Measurements from ENCODE around the gene ACER2.

ACER2 gene

DNA sequence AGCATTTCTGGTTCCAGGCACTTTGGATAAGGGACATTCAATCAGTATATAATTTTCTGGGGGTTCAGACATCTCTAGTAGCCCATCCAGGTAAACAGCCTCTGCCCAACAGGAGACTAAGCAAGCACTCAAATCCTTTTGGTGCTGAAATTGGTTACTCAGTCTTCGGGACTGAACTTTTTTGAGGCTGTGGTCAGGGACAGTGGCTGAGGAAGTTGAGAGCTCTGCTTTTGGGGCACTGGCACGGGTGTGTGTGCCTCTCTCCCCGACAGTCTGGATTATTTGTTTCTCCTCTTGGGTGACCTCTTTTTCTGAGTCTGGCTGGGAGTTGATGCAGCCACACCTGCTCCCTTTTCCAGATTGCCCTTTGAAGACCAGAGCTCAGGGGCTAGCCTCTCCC is 47.6 kb downstream of the ACER2 start:
- H3K36me3 ChIP-seq (replicated peaks in 1 of 2; ENCODE audit: control insufficient read depth in 2 of 2, insufficient read depth in 2 of 2, low read length in 2 of 2): peaks cover 2 to 9% of the 10 kb centered on the region in 2 donors
- no peaks in the 10 kb centered on the region for H3K9me3 ChIP-seq (replicated peaks in 1 of 2; ENCODE audit: control insufficient read depth in 2 of 2, insufficient read depth in 1 of 2, low read depth in 1 of 2, low read length in 2 of 2)
- H3K27me3 ChIP-seq (ENCODE audit: control insufficient read depth in 3 of 3, insufficient read depth in 3 of 3, low read depth in 1 of 3, low read length in 3 of 3): peaks cover 0 to 4% (median 0%) of the 10 kb centered on the region in 3 experiments
- peaks cover 0 to 2% of the 10 kb centered on the region in 2 donors for H3K4me1 ChIP-seq (ENCODE audit: control insufficient read depth in 2 of 2, insufficient read depth in 1 of 2, low read depth in 1 of 2, low read length in 2 of 2)
- no peak overlapping the region for H3K27ac ChIP-seq (replicated peaks; ENCODE audit: low read length)
- H3K79me1 ChIP-seq (ENCODE audit: low read depth, low read length): no peaks in the 10 kb centered on the region
- H3K4me2 ChIP-seq (ENCODE audit: insufficient read depth, low read length, poor library complexity, severe bottlenecking): no peak overlapping the region
- H2BK15ac ChIP-seq (ENCODE audit: low read length): no peak overlapping the region
- no peak overlapping the region for H3K4me3 ChIP-seq (ENCODE audit: low read length in 2 of 2)
- no peak overlapping the region for H2BK5ac ChIP-seq (ENCODE audit: low read length)
- no peak overlapping the region for H4K8ac ChIP-seq (ENCODE audit: low read depth, low read length)
- H2AK5ac ChIP-seq (ENCODE audit: low read depth, low read length): no peak overlapping the region
- no peak overlapping the region for H3K23ac ChIP-seq (ENCODE audit: low read depth, low read length, poor library complexity)
- no peak overlapping the region for H3K18ac ChIP-seq (ENCODE audit: low read length)
- H2BK120ac ChIP-seq (ENCODE audit: low read depth, low read length): no peak overlapping the region
- DNase-seq (ENCODE audit: low spot score): no peak
- H3K9ac ChIP-seq (ENCODE audit: low read depth, low read length, poor library complexity): no peak overlapping the region
- no CpG with 5 or more reads among the region's 3 CpGs for WGBS, 2 donors (ENCODE audit: extremely low coverage in 2 of 2, insufficient read length in 2 of 2, insufficient replicate concordance in 1 of 2)
- no peak overlapping the region for H3K14ac ChIP-seq (ENCODE audit: low read length)
- peak overlapping the region; percentile 87 for H2AFZ ChIP-seq (ENCODE audit: low read length)
- no peak overlapping the region for H2BK12ac ChIP-seq (ENCODE audit: low read length)
- no peak overlapping the region for H3K4ac ChIP-seq (ENCODE audit: low read length)
- H4K91ac ChIP-seq (ENCODE audit: low read depth, low read length, poor library complexity): no peak overlapping the region

- Histone ChIP-seq H4K8ac (ENCODE audit: low read depth, low read length) (no peak overlapping the region), H3K4me1 (ENCODE audit: control insufficient read depth in 2 of 2, insufficient read depth in 1 of 2, low read depth in 1 of 2, low read length in 2 of 2) (peaks cover 0 to 2% of the 10 kb centered on the region in 2 donors), H3K4me2 (ENCODE audit: insufficient read depth, low read length, poor library complexity, severe bottlenecking) (no peak overlapping the region), H3K14ac (ENCODE audit: low read length) (no peak overlapping the region), H2BK12ac (ENCODE audit: low read length) (no peak overlapping the region), H2AFZ (ENCODE audit: low read length) (peak overlapping the region; percentile 87), H3K79me1 (ENCODE audit: low read depth, low read length) (no peaks in the 10 kb centered on the region), H3K36me3 (replicated peaks in 1 of 2; ENCODE audit: control insufficient read depth in 2 of 2, insufficient read depth in 2 of 2, low read length in 2 of 2) (peaks cover 0 to 2% of the 10 kb centered on the region in 2 donors), H3K4me3 (ENCODE audit: low read length in 2 of 2) (no peak overlapping the region), H4K91ac (ENCODE audit: low read depth, low read length, poor library complexity) (no peak overlapping the region), H3K18ac (ENCODE audit: low read length) (no peak overlapping the region), H2BK15ac (ENCODE audit: low read length) (no peak overlapping the region), H3K9me3 (replicated peaks in 1 of 2; ENCODE audit: control insufficient read depth in 2 of 2, insufficient read depth in 1 of 2, low read depth in 1 of 2, low read length in 2 of 2) (no peaks in the 10 kb centered on the region), H3K23ac (ENCODE audit: low read depth, low read length, poor library complexity) (no peak overlapping the region), H2BK5ac (ENCODE audit: low read length) (no peak overlapping the region), H2BK120ac (ENCODE audit: low read depth, low read length) (no peak overlapping the region), H2AK5ac (ENCODE audit: low read depth, low read length) (no peak overlapping the region), H3K4ac (ENCODE audit: low read length) (no peak overlapping the region), H3K9ac (ENCODE audit: low read depth, low read length, poor library complexity) (no peak overlapping the region), H3K27ac (replicated peaks; ENCODE audit: low read length) (no peak overlapping the region), H3K27me3 (ENCODE audit: control insufficient read depth in 3 of 3, insufficient read depth in 3 of 3, low read depth in 1 of 3, low read length in 3 of 3) (peaks cover 0 to 6% (median 0%) of the 10 kb centered on the region in 3 experiments)
- no CpG with 5 or more reads among the region's 12 CpGs for WGBS, 2 donors (ENCODE audit: extremely low coverage in 2 of 2, insufficient read length in 2 of 2, insufficient replicate concordance in 1 of 2)
- DNase-seq (ENCODE audit: low spot score): peak; percentile 76
These were observed 48.3 kb downstream of the ACER2 start for GRCh38 chr9:19456996-19457692.

GRCh38 chr9:19457693-19458009 is 48.8 kb downstream of the ACER2 start:
- no CpG with 5 or more reads among the region's 5 CpGs for WGBS, 2 donors (ENCODE audit: extremely low coverage in 2 of 2, insufficient read length in 2 of 2, insufficient replicate concordance in 1 of 2)
- DNase-seq (ENCODE audit: low spot score): no peak
- H3K23ac ChIP-seq (ENCODE audit: low read depth, low read length, poor library complexity): no peak overlapping the region
- H3K9ac ChIP-seq (ENCODE audit: low read depth, low read length, poor library complexity): no peak overlapping the region
- H2BK5ac ChIP-seq (ENCODE audit: low read length): no peak overlapping the region
- H2BK120ac ChIP-seq (ENCODE audit: low read depth, low read length): no peak overlapping the region
- H3K4ac ChIP-seq (ENCODE audit: low read length): no peak overlapping the region
- H3K36me3 ChIP-seq (replicated peaks in 1 of 2; ENCODE audit: control insufficient read depth in 2 of 2, insufficient read depth in 2 of 2, low read length in 2 of 2): no peaks in the 10 kb centered on the region
- no peaks in the 10 kb centered on the region for H3K9me3 ChIP-seq (replicated peaks in 1 of 2; ENCODE audit: control insufficient read depth in 2 of 2, insufficient read depth in 1 of 2, low read depth in 1 of 2, low read length in 2 of 2)
- H3K79me1 ChIP-seq (ENCODE audit: low read depth, low read length): no peaks in the 10 kb centered on the region
- H3K27me3 ChIP-seq (ENCODE audit: control insufficient read depth in 3 of 3, insufficient read depth in 3 of 3, low read depth in 1 of 3, low read length in 3 of 3): peaks cover 0 to 6% (median 0%) of the 10 kb centered on the region in 3 experiments
- peaks cover 0 to 2% of the 10 kb centered on the region in 2 donors for H3K4me1 ChIP-seq (ENCODE audit: control insufficient read depth in 2 of 2, insufficient read depth in 1 of 2, low read depth in 1 of 2, low read length in 2 of 2)
- H3K4me3 ChIP-seq (ENCODE audit: low read length in 2 of 2): no peak overlapping the region
- H2BK12ac ChIP-seq (ENCODE audit: low read length): no peak overlapping the region
- H4K91ac ChIP-seq (ENCODE audit: low read depth, low read length, poor library complexity): no peak overlapping the region
- H3K27ac ChIP-seq (replicated peaks; ENCODE audit: low read length): no peak overlapping the region
- no peak overlapping the region for H3K14ac ChIP-seq (ENCODE audit: low read length)
- no peak overlapping the region for H3K18ac ChIP-seq (ENCODE audit: low read length)
- H2BK15ac ChIP-seq (ENCODE audit: low read length): no peak overlapping the region
- H4K8ac ChIP-seq (ENCODE audit: low read depth, low read length): no peak overlapping the region
- H2AFZ ChIP-seq (ENCODE audit: low read length): peak overlapping the region; percentile 87
- no peak overlapping the region for H3K4me2 ChIP-seq (ENCODE audit: insufficient read depth, low read length, poor library complexity, severe bottlenecking)
- H2AK5ac ChIP-seq (ENCODE audit: low read depth, low read length): no peak overlapping the region

- no peaks in the 10 kb centered on the region for H3K79me1 ChIP-seq (ENCODE audit: low read depth, low read length)
- no CpG with 5 or more reads among the region's 6 CpGs for whole genome bisulfite sequencing, 2 donors (ENCODE audit: extremely low coverage in 2 of 2, insufficient read length in 2 of 2, insufficient replicate concordance in 1 of 2)
- no peak overlapping the region for H4K8ac ChIP-seq (ENCODE audit: low read depth, low read length)
- no peak overlapping the region for H3K14ac ChIP-seq (ENCODE audit: low read length)
- no peak for DNase-seq (ENCODE audit: low spot score)
- no peak overlapping the region for H3K4me2 ChIP-seq (ENCODE audit: insufficient read depth, low read length, poor library complexity, severe bottlenecking)
- H2BK15ac ChIP-seq (ENCODE audit: low read length): no peak overlapping the region
- H2BK120ac ChIP-seq (ENCODE audit: low read depth, low read length): no peak overlapping the region
- no peak overlapping the region for H3K18ac ChIP-seq (ENCODE audit: low read length)
- H4K91ac ChIP-seq (ENCODE audit: low read depth, low read length, poor library complexity): no peak overlapping the region
- no peak overlapping the region for H3K4me3 ChIP-seq (ENCODE audit: low read length in 2 of 2)
- peaks cover 0 to 9% (median 0%) of the 10 kb centered on the region in 3 experiments for H3K27me3 ChIP-seq (ENCODE audit: control insufficient read depth in 3 of 3, insufficient read depth in 3 of 3, low read depth in 1 of 3, low read length in 3 of 3)
- no peak overlapping the region for H3K27ac ChIP-seq (replicated peaks; ENCODE audit: low read length)
- H2AFZ ChIP-seq (ENCODE audit: low read length): peak overlapping the region; percentile 7
- no peak overlapping the region for H3K9ac ChIP-seq (ENCODE audit: low read depth, low read length, poor library complexity)
- H3K4me1 ChIP-seq (ENCODE audit: control insufficient read depth in 2 of 2, insufficient read depth in 1 of 2, low read depth in 1 of 2, low read length in 2 of 2): peaks cover 0 to 5% of the 10 kb centered on the region in 2 donors
- peaks cover 0 to 6% of the 10 kb centered on the region in 2 donors for H3K9me3 ChIP-seq (replicated peaks in 1 of 2; ENCODE audit: control insufficient read depth in 2 of 2, insufficient read depth in 1 of 2, low read depth in 1 of 2, low read length in 2 of 2)
- H3K23ac ChIP-seq (ENCODE audit: low read depth, low read length, poor library complexity): no peak overlapping the region
- no peak overlapping the region for H2BK12ac ChIP-seq (ENCODE audit: low read length)
- no peak overlapping the region for H2AK5ac ChIP-seq (ENCODE audit: low read depth, low read length)
- H3K36me3 ChIP-seq (replicated peaks in 1 of 2; ENCODE audit: control insufficient read depth in 2 of 2, insufficient read depth in 2 of 2, low read length in 2 of 2): no peaks in the 10 kb centered on the region
- H2BK5ac ChIP-seq (ENCODE audit: low read length): no peak overlapping the region
- H3K4ac ChIP-seq (ENCODE audit: low read length): no peak overlapping the region
These were observed 51.4 kb downstream of the ACER2 start for GRCh38 chr9:19460243-19460642.
